GM12801 (cell line): Measurements from ENCODE around the gene APOA4.

Experiments used
- CTCF ChIP-seq: IDR thresholded peaks from one replicate; pipeline ENCODE4 v1.5.1; 2011; ENCODE audit warnings: control low read depth; ENCODE audit not compliant: insufficient read length; ENCODE audit errors: extremely low read depth

APOA4 gene

GRCh38 chr11:116857316-116857715, 34.2 kb upstream of the APOA4 start:
- TF ChIP-seq CTCF, result no peak

DNA sequence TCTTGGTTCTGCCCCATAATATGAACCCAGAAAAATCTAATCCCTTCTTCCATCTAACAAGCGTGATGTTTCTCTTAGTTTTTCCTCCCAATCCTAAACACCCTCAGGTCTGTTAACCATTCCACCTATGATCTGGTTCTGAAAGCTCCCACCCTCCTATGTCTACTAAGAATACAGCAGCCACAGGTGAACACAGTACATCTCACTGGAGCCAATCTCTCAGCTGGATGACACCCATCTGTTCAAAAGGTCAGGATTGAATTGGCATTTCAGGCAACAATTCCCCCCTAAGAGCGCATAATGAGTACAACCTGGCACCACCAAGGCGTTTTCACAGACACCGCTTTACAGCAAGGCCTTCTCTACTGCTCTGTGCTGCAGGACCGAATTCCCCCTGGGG, 33.3 kb upstream of the APOA4 start:
- no peak for TF ChIP-seq CTCF

DNA sequence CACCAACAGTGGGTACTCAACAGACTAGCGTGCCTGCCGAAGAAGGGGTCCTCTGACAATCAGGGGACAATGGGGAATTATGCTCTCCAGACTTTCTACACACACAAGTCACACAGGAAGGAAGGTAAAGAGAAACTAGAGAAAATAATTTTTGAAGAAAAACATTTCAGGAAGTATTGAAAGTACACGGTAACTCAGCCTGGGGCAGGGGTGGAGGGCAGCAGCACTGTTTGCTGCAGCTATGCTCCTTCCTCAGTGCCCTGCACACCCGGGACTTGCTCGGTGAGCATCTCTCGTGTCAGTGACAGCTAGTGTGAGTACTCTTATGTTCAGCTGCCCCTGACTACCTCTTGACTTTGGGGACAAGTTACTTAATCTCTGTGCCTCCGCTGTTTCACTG, 32.3 kb upstream of the APOA4 start:
- TF ChIP-seq CTCF, result no peak

DNA sequence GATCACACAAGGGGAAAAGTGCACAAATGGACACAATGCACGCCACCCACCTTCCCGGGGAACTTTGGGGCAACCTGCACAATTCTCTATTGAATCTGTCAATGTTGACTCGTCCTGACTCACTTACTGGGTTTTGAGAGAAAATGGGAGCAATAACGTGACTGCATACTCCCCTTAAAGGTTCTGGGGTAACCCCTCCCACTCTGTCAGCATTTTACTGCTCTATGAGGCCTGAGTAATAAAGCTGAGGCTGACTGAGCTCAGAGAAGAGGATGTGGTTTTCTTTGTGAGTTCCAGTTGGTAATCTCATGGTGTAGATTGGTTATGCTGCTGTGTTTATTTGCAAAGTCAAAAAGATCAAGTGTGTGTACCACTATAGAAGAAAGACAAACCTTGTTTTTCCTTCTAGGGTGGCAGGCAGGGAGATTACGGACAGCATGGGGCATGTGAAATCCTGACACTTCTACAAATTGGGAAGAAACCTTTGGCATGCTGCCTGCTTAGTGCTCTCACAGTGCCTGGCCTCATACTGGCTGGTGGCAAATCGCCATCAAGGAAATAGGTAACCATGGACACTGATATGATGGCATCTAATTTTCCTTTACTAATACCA, 30.5 kb upstream of the APOA4 start:
- TF ChIP-seq CTCF, result no peak

GRCh38 chr11:116852261-116853031, 29.3 kb upstream of the APOA4 start:
- no peak for TF ChIP-seq CTCF

DNA sequence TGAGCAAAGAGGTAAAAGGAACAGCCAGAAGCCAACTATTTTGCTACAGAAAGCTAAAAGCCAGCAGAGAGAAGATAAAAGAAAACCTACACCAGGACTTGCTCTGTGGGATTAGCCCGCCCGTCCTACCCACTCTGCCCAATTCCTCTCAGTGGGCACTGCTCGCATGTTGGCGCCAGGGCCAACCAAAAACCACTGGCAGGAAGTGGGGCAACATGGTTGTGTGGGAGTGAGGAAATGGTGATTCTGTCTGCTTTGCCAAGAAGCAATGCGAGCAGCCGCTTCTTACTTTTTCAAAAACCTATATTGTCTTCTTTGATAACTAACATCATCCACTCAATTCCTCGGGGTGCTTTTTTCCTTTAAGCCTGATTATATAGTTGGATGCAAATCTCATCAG, 28.5 kb upstream of the APOA4 start:
- TF ChIP-seq CTCF, result no peak

- no peak for TF ChIP-seq CTCF
Observed at GRCh38 chr11:116849486-116849885, 26.4 kb upstream of the APOA4 start.
